HG03521 (cell line): ENCODE results near the gene SLC51B.
"Not testable (repeated sequence)": the region's sequence is repeated elsewhere in the genome, so short reads cannot be mapped to it uniquely, and the experiment has no call there.

Experiments
- ATAC-seq: cut with Tn5 transposase; IDR thresholded peaks from one replicate; pipeline ENCODE4 v1.9.1; 2021; ENCODE audit warnings: mild to moderate bottlenecking, moderate library complexity; ENCODE audit not compliant: unreplicated experiment

SLC51B gene

GRCh38 chr15:65040461-65040860 lies 4.7 kb upstream of the SLC51B start:
- no peak for ATAC-seq

GRCh38 chr15:65041787-65042186 lies 3.4 kb upstream of the SLC51B start:
- ATAC-seq, result no peak

GRCh38 chr15:65042776-65043327 lies 2.3 kb upstream of the SLC51B start:
- no peak for ATAC-seq

- not testable (repeated sequence) for ATAC-seq
These were observed 969 bp upstream of the SLC51B start for GRCh38 chr15:65044218-65044617.

GRCh38 chr15:65048241-65048640 lies 3.1 kb downstream of the SLC51B start:
- ATAC-seq, result no peak

GRCh38 chr15:65049418-65049840 lies 4.2 kb downstream of the SLC51B start:
- ATAC-seq, result peak; percentile 89

- ATAC-seq, result no peak
These were observed 5.1 kb downstream of the SLC51B start for GRCh38 chr15:65050270-65050669.

GRCh38 chr15:65051266-65051665 lies 6.1 kb downstream of the SLC51B start:
- no peak for ATAC-seq

GRCh38 chr15:65052956-65053355 lies 7.8 kb downstream of the SLC51B start:
- no peak for ATAC-seq

GRCh38 chr15:65054333-65055200 lies 9.4 kb downstream of the SLC51B start:
- no peak for ATAC-seq

- no peak for ATAC-seq
These were observed 10.1 kb downstream of the SLC51B start for GRCh38 chr15:65055201-65055870.

GRCh38 chr15:65056106-65056505 lies 10.9 kb downstream of the SLC51B start:
- ATAC-seq, result no peak

GRCh38 chr15:65056868-65057548 lies 11.8 kb downstream of the SLC51B start:
- no peak for ATAC-seq

GRCh38 chr15:65057549-65057940 lies 12.4 kb downstream of the SLC51B start:
- no peak for ATAC-seq

GRCh38 chr15:65058394-65059368 lies 13.5 kb downstream of the SLC51B start:
- ATAC-seq, result no peak

GRCh38 chr15:65059369-65059750 lies 14.2 kb downstream of the SLC51B start:
- ATAC-seq, result no peak

GRCh38 chr15:65059931-65060596 lies 14.9 kb downstream of the SLC51B start:
- no peak for ATAC-seq

- ATAC-seq, result no peak
These were observed 15.6 kb downstream of the SLC51B start for GRCh38 chr15:65060641-65061397.

- no peak for ATAC-seq
These were observed 16.9 kb downstream of the SLC51B start for GRCh38 chr15:65062061-65062460.
